GM18505 (cell line): ENCODE results near the gene TEX51.

Experiments
- ATAC-seq: cut with Tn5 transposase; IDR thresholded peaks from one replicate; pipeline ENCODE4 v1.9.1; 2021; ENCODE audit not compliant: unreplicated experiment
- POLR2A ChIP-seq: IDR thresholded peaks from 4 replicates; pipeline ENCODE4 v1.6.1; 2011; ENCODE audit warnings: borderline replicate concordance; ENCODE audit not compliant: insufficient read depth, insufficient read length; ENCODE audit errors: extremely low read depth

Gene TEX51

DNA sequence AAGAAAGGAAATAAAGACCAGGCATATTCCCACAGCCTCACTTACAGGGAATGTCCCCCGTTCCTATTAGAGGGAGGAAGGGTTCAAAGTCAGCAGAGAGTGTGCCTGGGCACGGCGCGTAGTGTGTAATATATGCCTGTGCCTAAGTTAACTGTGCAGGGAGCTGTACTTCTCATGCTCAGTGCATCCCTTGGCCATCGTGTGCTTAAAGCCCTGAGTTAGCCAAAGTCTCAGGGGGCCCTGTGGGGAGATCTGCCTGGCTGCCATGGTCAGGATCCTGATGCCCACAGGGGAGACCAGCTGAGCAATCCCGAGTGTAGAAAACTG is 48.4 kb downstream of the TEX51 start:
- no peak for TF ChIP-seq POLR2A
- no peak for ATAC-seq

DNA sequence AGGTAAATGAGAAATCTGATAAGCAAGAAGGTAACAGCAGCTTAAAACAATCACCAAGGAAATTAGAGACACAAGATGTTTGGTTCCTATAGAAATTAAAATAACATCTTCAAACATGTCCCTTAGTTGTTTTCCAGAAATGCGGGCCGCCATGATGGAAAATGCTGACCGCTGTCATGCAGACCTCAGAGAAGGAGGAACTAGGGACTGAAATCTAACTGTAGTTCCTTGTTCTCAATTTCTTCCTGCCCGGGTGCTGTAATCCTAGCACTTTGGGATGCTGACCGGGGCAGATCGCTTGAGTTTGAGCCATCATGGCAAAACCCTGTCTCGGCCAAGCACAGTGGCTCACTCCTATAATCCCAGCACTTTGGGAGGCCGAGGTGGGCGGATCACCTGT is 51.1 kb downstream of the TEX51 start:
- no peak for ATAC-seq
- no peak for TF ChIP-seq POLR2A

GRCh38 chr2:126950504-126950903 is 51.8 kb downstream of the TEX51 start:
- no peak for ATAC-seq
- no peak for TF ChIP-seq POLR2A
